Measurements from ENCODE around the gene PRDM10.

DNA sequence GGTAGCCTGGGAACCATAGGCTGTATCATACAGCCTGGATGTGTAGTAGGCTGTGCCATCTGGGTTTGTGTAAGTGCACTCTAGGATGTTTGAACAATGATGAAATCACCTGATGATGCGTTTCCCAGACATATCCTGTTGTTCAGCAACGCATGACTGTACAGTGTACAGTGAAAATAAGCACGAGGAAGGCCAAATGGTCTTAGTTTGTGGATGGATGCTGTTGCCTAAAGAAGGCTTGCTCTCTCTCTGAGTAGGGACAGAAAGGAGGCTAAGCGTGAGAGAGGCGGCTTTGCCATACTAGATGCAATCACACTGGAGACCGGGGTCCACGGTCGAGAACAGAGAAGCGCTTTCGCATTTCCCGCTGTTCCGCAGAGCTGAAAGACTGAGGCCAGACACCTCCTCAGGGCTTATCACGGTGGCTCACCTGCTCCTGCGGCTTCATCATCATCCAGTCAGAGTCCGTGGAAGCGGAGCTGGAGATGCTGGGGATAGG is 39.5 kb upstream of the PRDM10 start:
- TF ChIP-seq, protein P1, sequence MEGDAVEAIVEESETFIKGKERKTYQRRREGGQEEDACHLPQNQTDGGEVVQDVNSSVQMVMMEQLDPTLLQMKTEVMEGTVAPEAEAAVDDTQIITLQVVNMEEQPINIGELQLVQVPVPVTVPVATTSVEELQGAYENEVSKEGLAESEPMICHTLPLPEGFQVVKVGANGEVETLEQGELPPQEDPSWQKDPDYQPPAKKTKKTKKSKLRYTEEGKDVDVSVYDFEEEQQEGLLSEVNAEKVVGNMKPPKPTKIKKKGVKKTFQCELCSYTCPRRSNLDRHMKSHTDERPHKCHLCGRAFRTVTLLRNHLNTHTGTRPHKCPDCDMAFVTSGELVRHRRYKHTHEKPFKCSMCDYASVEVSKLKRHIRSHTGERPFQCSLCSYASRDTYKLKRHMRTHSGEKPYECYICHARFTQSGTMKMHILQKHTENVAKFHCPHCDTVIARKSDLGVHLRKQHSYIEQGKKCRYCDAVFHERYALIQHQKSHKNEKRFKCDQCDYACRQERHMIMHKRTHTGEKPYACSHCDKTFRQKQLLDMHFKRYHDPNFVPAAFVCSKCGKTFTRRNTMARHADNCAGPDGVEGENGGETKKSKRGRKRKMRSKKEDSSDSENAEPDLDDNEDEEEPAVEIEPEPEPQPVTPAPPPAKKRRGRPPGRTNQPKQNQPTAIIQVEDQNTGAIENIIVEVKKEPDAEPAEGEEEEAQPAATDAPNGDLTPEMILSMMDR (IDR thresholded peaks at IDR 0.05) = no peak
- TF ChIP-seq POLR2A (IDR thresholded peaks at IDR 0.05) (no peak), EP300 (IDR thresholded peaks at IDR 0.05; ENCODE audit: low read depth) (no peak)
